ENCODE measurements around the gene C10orf71.

Gene C10orf71

GRCh38 chr10:49298983-49299815 lies at the start of gene C10orf71:
Gene C10orf71, plus strand, starts transcription at chr10:49299170. Its CDS starts 23,376 bp downstream, at chr10:49322546.
- no peak for DNase-seq

- no peak for DNase-seq
Measured at GRCh38 chr10:49252313-49253034, 46.5 kb upstream of the C10orf71 start.

- DNase-seq, result no peak
Measured at GRCh38 chr10:49253340-49253906, 45.5 kb upstream of the C10orf71 start.

GRCh38 chr10:49254150-49254549 lies 44.8 kb upstream of the C10orf71 start:
- DNase-seq, result no peak

- DNase-seq, result peak; percentile 21
Measured at GRCh38 chr10:49254556-49255318, 44.2 kb upstream of the C10orf71 start.

GRCh38 chr10:49255883-49256282 lies 43.1 kb upstream of the C10orf71 start:
- DNase-seq, result no peak

- no peak for DNase-seq
Measured at GRCh38 chr10:49257154-49257553, 41.8 kb upstream of the C10orf71 start.

- no peak for DNase-seq
Measured at GRCh38 chr10:49257626-49258349, 41.2 kb upstream of the C10orf71 start.

- DNase-seq, result no peak
Measured at GRCh38 chr10:49258350-49258683, 40.7 kb upstream of the C10orf71 start.

GRCh38 chr10:49260644-49261296 lies 38.2 kb upstream of the C10orf71 start:
- no peak for DNase-seq

GRCh38 chr10:49263591-49263990 lies 35.4 kb upstream of the C10orf71 start:
- DNase-seq, result no peak

GRCh38 chr10:49264177-49264677 lies 34.7 kb upstream of the C10orf71 start:
- no peak for DNase-seq

GRCh38 chr10:49265885-49266284 lies 33.1 kb upstream of the C10orf71 start:
- DNase-seq, result no peak

GRCh38 chr10:49268185-49268584 lies 30.8 kb upstream of the C10orf71 start:
- DNase-seq, result no peak

- DNase-seq, result no peak
Measured at GRCh38 chr10:49269523-49269922, 29.4 kb upstream of the C10orf71 start.

- no peak for DNase-seq
Measured at GRCh38 chr10:49270565-49270964, 28.4 kb upstream of the C10orf71 start.

GRCh38 chr10:49271346-49271745 lies 27.6 kb upstream of the C10orf71 start:
- no peak for DNase-seq

- no peak for DNase-seq
Measured at GRCh38 chr10:49272251-49273081, 26.5 kb upstream of the C10orf71 start.

GRCh38 chr10:49273082-49273465 lies 25.9 kb upstream of the C10orf71 start:
- no peak for DNase-seq

GRCh38 chr10:49273626-49274025 lies 25.3 kb upstream of the C10orf71 start:
- no peak for DNase-seq

- no peak for DNase-seq
Measured at GRCh38 chr10:49274886-49275285, 24.1 kb upstream of the C10orf71 start.
